HL-60 (cell line): ENCODE data around the gene TRIAP1.

Experiments used
- CTCF ChIP-seq: IDR thresholded peaks from one replicate; pipeline ENCODE4 v1.5.1; 2011; ENCODE audit warnings: low read length, control low read depth, inconsistent platforms; ENCODE audit not compliant: insufficient read depth
- POLR2AphosphoS5 ChIP-seq: IDR thresholded peaks from 2 replicates; pipeline ENCODE4 v1.6.1; 2012; ENCODE audit warnings: low read depth
- TF ChIP-seq, protein P1 (sequence below): IDR thresholded peaks from 2 replicates; pipeline ENCODE4 v1.6.1; 2012; ENCODE audit warnings: low read depth; ENCODE audit not compliant: insufficient replicate concordance

- no peak for TF ChIP-seq CTCF
- TF ChIP-seq, protein P1, sequence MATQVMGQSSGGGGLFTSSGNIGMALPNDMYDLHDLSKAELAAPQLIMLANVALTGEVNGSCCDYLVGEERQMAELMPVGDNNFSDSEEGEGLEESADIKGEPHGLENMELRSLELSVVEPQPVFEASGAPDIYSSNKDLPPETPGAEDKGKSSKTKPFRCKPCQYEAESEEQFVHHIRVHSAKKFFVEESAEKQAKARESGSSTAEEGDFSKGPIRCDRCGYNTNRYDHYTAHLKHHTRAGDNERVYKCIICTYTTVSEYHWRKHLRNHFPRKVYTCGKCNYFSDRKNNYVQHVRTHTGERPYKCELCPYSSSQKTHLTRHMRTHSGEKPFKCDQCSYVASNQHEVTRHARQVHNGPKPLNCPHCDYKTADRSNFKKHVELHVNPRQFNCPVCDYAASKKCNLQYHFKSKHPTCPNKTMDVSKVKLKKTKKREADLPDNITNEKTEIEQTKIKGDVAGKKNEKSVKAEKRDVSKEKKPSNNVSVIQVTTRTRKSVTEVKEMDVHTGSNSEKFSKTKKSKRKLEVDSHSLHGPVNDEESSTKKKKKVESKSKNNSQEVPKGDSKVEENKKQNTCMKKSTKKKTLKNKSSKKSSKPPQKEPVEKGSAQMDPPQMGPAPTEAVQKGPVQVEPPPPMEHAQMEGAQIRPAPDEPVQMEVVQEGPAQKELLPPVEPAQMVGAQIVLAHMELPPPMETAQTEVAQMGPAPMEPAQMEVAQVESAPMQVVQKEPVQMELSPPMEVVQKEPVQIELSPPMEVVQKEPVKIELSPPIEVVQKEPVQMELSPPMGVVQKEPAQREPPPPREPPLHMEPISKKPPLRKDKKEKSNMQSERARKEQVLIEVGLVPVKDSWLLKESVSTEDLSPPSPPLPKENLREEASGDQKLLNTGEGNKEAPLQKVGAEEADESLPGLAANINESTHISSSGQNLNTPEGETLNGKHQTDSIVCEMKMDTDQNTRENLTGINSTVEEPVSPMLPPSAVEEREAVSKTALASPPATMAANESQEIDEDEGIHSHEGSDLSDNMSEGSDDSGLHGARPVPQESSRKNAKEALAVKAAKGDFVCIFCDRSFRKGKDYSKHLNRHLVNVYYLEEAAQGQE: no peak
- no peak for TF ChIP-seq POLR2AphosphoS5
Measured at GRCh38 chr12:120444676-120445075, 1.5 kb downstream of the TRIAP1 start.
